ENCODE measurements around the gene LRRC49.

DNA sequence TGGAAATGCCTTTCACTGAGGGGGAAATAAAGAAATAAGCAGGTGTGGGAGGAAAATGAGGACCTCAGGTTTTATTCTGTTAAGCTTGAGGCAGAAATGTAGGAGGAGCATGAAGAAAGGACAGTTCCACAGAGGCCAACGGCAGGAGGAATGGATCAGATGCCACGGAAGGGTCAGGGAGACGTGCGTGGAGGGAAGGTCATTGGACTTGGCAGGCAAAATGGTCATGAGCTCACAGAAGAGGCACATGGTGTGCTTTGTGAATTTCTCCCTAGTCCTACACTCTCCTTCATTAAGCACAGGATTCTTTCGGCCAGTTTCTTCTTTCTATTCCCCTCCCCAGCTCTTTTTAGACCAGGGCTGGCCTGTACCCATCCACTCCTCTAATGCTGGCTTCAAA is 190.2 kb downstream of the LRRC49 start:
- TF ChIP-seq POLR2A (IDR thresholded peaks at IDR 0.05; ENCODE audit: low read length) (no peak), RFX5 (IDR thresholded peaks at IDR 0.05) (no peak)

Data from A549 (cell line).